ENCODE measurements around the gene FHIT. TPM values are rescaled to one million over a fixed set of nuclear protein-coding genes. Genes with fewer than 3 reads are reported as not detected.
A peak's percentile ranks its signal among the peaks of the same experiment; 100 is the strongest.

Gene FHIT
- total RNA-seq, 2 experiments from 2014 or later, result 86.0 to 90.6 TPM

DNA sequence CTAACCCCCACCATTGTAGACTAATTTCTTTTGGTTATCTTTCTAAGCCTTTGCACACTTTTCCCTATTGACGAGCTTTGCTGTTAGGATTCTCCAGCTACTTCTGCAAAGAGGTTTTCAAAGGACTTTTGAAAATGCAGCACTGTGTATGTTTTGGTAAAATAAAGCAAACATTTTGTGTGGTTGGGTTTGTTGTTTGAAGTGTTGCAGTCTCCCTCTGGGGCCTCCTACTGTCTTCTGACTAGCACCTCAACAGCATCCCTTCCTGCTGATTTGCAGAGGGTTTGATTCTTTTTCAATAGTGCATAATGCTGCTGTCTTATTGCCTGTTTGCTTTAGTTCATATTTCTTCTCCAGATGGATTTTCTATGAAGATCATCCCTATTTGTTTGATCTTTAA, 1426.4 kb downstream of the FHIT start:
- intact Hi-C loops (cut with DNase I, micrococcal nuclease), result no loop called here
- DNase-seq, result no peak
- Mint-ChIP-seq H3K4me3 (peak overlapping the region; percentile 13), H3K36me3 (ENCODE audit: low read depth) (peaks cover 43% of the 10 kb centered on the region), H3K9me3 (peaks cover 3% of the 10 kb centered on the region), H3K27me3 (no peaks in the 10 kb centered on the region), H3K27ac (peak overlapping the region; percentile 36), H3K4me1 (ENCODE audit: low read depth) (peaks cover 71% of the 10 kb centered on the region)
- no peak for ATAC-seq (ENCODE audit: poor library complexity)
- Histone ChIP-seq H3K36me3 (ENCODE audit: insufficient read depth, low read length) (no peaks in the 10 kb centered on the region), H3K4me1 (ENCODE audit: insufficient read depth, low read length) (no peaks in the 10 kb centered on the region), H3K27me3 (ENCODE audit: control insufficient read depth in 1 of 2, insufficient read depth in 2 of 2, low read length in 2 of 2) (no peaks in the 10 kb centered on the region), H3K4me3 (ENCODE audit: low read length) (no peak overlapping the region), H3K27ac (ENCODE audit: low read depth in 1 of 2, low read length in 2 of 2) (no peak overlapping the region), H3K9me3 (ENCODE audit: control insufficient read depth in 1 of 2, insufficient read depth in 1 of 2, low read length in 2 of 2) (no peaks in the 10 kb centered on the region)
- ChIA-PET POLR2A (no interaction called here), CTCF (no interaction called here)
- TF ChIP-seq, protein P1, sequence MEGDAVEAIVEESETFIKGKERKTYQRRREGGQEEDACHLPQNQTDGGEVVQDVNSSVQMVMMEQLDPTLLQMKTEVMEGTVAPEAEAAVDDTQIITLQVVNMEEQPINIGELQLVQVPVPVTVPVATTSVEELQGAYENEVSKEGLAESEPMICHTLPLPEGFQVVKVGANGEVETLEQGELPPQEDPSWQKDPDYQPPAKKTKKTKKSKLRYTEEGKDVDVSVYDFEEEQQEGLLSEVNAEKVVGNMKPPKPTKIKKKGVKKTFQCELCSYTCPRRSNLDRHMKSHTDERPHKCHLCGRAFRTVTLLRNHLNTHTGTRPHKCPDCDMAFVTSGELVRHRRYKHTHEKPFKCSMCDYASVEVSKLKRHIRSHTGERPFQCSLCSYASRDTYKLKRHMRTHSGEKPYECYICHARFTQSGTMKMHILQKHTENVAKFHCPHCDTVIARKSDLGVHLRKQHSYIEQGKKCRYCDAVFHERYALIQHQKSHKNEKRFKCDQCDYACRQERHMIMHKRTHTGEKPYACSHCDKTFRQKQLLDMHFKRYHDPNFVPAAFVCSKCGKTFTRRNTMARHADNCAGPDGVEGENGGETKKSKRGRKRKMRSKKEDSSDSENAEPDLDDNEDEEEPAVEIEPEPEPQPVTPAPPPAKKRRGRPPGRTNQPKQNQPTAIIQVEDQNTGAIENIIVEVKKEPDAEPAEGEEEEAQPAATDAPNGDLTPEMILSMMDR (IDR thresholded peaks at IDR 0.05), result no peak

- H3K9me3 Mint-ChIP-seq, result peaks cover 3% of the 10 kb centered on the region
- POLR2A ChIA-PET, result no interaction called here
These were observed 1430.0 kb downstream of the FHIT start for GRCh38 chr3:59821274-59821673.

GRCh38 chr3:59820352-59820934, 1430.8 kb downstream of the FHIT start:
- no peak overlapping the region for H3K27ac ChIP-seq (ENCODE audit: low read depth in 1 of 2, low read length in 2 of 2)
- TF ChIP-seq, protein P1 (IDR thresholded peaks at IDR 0.05), result no peak
- ChIA-PET CTCF (no interaction called here), POLR2A (no interaction called here)
- intact Hi-C loops (cut with DNase I, micrococcal nuclease), result no loop called here
- H3K27ac Mint-ChIP-seq, result no peak overlapping the region
- H3K36me3 ChIP-seq (ENCODE audit: insufficient read depth, low read length), result no peaks in the 10 kb centered on the region
- H3K4me3 ChIP-seq (ENCODE audit: low read length), result no peak overlapping the region
- peaks cover 3% of the 10 kb centered on the region for H3K9me3 Mint-ChIP-seq
- DNase-seq (no peak), ATAC-seq (ENCODE audit: poor library complexity) (no peak)
- H3K36me3 Mint-ChIP-seq (ENCODE audit: low read depth), result peaks cover 53% of the 10 kb centered on the region
- H3K4me3 Mint-ChIP-seq, result no peak overlapping the region
- no peaks in the 10 kb centered on the region for H3K9me3 ChIP-seq (ENCODE audit: control insufficient read depth in 1 of 2, insufficient read depth in 1 of 2, low read length in 2 of 2)
- no peaks in the 10 kb centered on the region for H3K27me3 Mint-ChIP-seq
- peaks cover 42% of the 10 kb centered on the region for H3K4me1 Mint-ChIP-seq (ENCODE audit: low read depth)
- no peaks in the 10 kb centered on the region for H3K4me1 ChIP-seq (ENCODE audit: insufficient read depth, low read length)
- no peaks in the 10 kb centered on the region for H3K27me3 ChIP-seq (ENCODE audit: control insufficient read depth in 1 of 2, insufficient read depth in 2 of 2, low read length in 2 of 2)

More at GRCh38 chr3:59821274-59821673, 1430.0 kb downstream of the FHIT start:
- Histone ChIP-seq H3K9me3 (ENCODE audit: control insufficient read depth in 1 of 2, insufficient read depth in 1 of 2, low read length in 2 of 2) (no peaks in the 10 kb centered on the region), H3K36me3 (ENCODE audit: insufficient read depth, low read length) (no peaks in the 10 kb centered on the region), H3K4me1 (ENCODE audit: insufficient read depth, low read length) (no peaks in the 10 kb centered on the region), H3K27me3 (ENCODE audit: control insufficient read depth in 1 of 2, insufficient read depth in 2 of 2, low read length in 2 of 2) (no peaks in the 10 kb centered on the region), H3K4me3 (ENCODE audit: low read length) (no peak overlapping the region), H3K27ac (ENCODE audit: low read depth in 1 of 2, low read length in 2 of 2) (no peak overlapping the region)
- Mint-ChIP-seq H3K27ac (no peak overlapping the region), H3K27me3 (no peaks in the 10 kb centered on the region), H3K4me3 (no peak overlapping the region), H3K36me3 (ENCODE audit: low read depth) (peaks cover 52% of the 10 kb centered on the region), H3K4me1 (ENCODE audit: low read depth) (peaks cover 50% of the 10 kb centered on the region)
- ATAC-seq (ENCODE audit: poor library complexity), result no peak
- TF ChIP-seq, protein P1 (IDR thresholded peaks at IDR 0.05), result no peak
- DNase-seq, result no peak
- CTCF ChIA-PET, result no interaction called here
- intact Hi-C loops (cut with DNase I, micrococcal nuclease), result no loop called here

All from CD4-positive, alpha-beta T cell (primary cell).